NCI-H187 treated with DMSO at 0.1 percent for 48 hours (cell line): ENCODE results near the gene SSNA1.

Experiments used
- DNase-seq: peaks from one replicate; lab custom pipeline; 2025; lab: John Stamatoyannopoulos, UW

SSNA1 gene

GRCh38 chr9:137168573-137168903, 19.9 kb upstream of the SSNA1 start:
- no peak for DNase-seq

GRCh38 chr9:137168904-137169856, 19.3 kb upstream of the SSNA1 start:
- no peak for DNase-seq

GRCh38 chr9:137169896-137170358, 18.5 kb upstream of the SSNA1 start, which contains the start of gene LRRC26:
LRRC26 (minus strand) TSS chr9:137170051; CDS start chr9:137169943, 108 bp downstream.
- DNase-seq = no peak

GRCh38 chr9:137170486-137171148, 17.9 kb upstream of the SSNA1 start:
- no peak for DNase-seq

- DNase-seq = no peak
These were observed 17.2 kb upstream of the SSNA1 start for GRCh38 chr9:137171149-137171900.

GRCh38 chr9:137172901-137173795, 15.3 kb upstream of the SSNA1 start:
- DNase-seq = no peak

GRCh38 chr9:137173796-137174664, 14.4 kb upstream of the SSNA1 start:
- DNase-seq = no peak

- DNase-seq = no peak
These were observed 13.7 kb upstream of the SSNA1 start for GRCh38 chr9:137174722-137175293.

- no peak for DNase-seq
These were observed 13.0 kb upstream of the SSNA1 start for GRCh38 chr9:137175345-137175961.

- DNase-seq = no peak
These were observed 11.9 kb upstream of the SSNA1 start for GRCh38 chr9:137176302-137177182.

GRCh38 chr9:137178201-137178938, 10.1 kb upstream of the SSNA1 start:
- no peak for DNase-seq

- DNase-seq = no peak
These were observed 9.4 kb upstream of the SSNA1 start for GRCh38 chr9:137178939-137179630.

- DNase-seq = no peak
These were observed 8.7 kb upstream of the SSNA1 start for GRCh38 chr9:137179761-137180160.

GRCh38 chr9:137180491-137180890, 8.0 kb upstream of the SSNA1 start:
- DNase-seq = no peak

GRCh38 chr9:137181680-137182079, 6.8 kb upstream of the SSNA1 start:
- DNase-seq = no peak

GRCh38 chr9:137182836-137183235, 5.6 kb upstream of the SSNA1 start:
- DNase-seq = no peak

- DNase-seq = no peak
These were observed 4.4 kb upstream of the SSNA1 start for GRCh38 chr9:137183980-137184595.
